HG03575 (cell line): ENCODE data around the gene F2RL1.

Experiments
- ATAC-seq: cut with Tn5 transposase; IDR thresholded peaks from one replicate; pipeline ENCODE4 v1.9.1; 2021; ENCODE audit not compliant: unreplicated experiment, insufficient number of reproducible peaks, low FRiP score; ENCODE audit errors: extremely low read depth

The F2RL1 gene

GRCh38 chr5:76874088-76874581, 55.3 kb downstream of the F2RL1 start:
- ATAC-seq, result no peak
